HUES6 (cell line): Measurements from ENCODE around the gene MECR.
A peak's percentile ranks its signal among the peaks of the same experiment; 100 is the strongest.
"Not testable (repeated sequence)": the region's sequence is repeated elsewhere in the genome, so short reads cannot be mapped to it uniquely, and the experiment has no call there.

ENCODE experiments used
- H3K27ac ChIP-seq: 2 replicates; pipeline ENCODE4 v1.7.0; 2013; ENCODE audit warnings: low read depth, mild to moderate bottlenecking, low read length, inconsistent platforms
- H3K27me3 ChIP-seq: 2 replicates; pipeline ENCODE4 v1.6.1; 2013; ENCODE audit warnings: low read length; ENCODE audit not compliant: control insufficient read depth, insufficient read depth
- H3K36me3 ChIP-seq: 2 replicates; pipeline ENCODE4 v1.6.1; 2013; ENCODE audit warnings: low read length; ENCODE audit not compliant: control insufficient read depth, insufficient read depth
- H3K4me1 ChIP-seq: 2 replicates; pipeline ENCODE4 v1.6.1; 2013; ENCODE audit warnings: low read length; ENCODE audit not compliant: control insufficient read depth, insufficient read depth
- H3K4me3 ChIP-seq: 2 replicates; pipeline ENCODE4 v1.5.1; 2013; ENCODE audit warnings: low read depth, low read length
- H3K9ac ChIP-seq: one replicate; pipeline ENCODE4 v1.6.1; 2013; ENCODE audit warnings: mild to moderate bottlenecking, low read length
- H3K9me3 ChIP-seq: 2 replicates; pipeline ENCODE4 v1.6.1; 2013; ENCODE audit warnings: low read depth, low read length; ENCODE audit not compliant: control insufficient read depth, insufficient read depth

Gene MECR

DNA sequence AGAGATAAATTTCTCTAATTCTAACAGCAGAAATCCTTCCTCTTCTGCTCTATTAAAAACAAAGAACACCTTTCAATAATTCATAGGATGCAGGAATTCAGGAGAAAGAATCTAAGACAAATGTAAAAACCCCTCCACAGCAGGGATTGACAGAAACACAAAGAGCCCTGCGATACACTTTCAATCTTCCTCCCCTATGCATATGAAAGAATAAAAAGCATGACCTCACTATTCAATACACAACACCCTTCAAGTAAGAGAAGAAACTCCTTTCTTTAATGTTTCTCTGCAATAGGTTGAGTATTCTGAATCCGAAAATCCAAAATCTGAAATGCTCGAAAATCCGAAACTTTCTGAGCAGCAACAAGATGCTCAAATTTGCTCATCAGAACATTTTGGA, 66.1 kb downstream of the MECR start:
- Histone ChIP-seq H3K27ac (peak overlapping the region; percentile 90), H3K9me3 (no peaks in the 10 kb centered on the region)

GRCh38 chr1:29162476-29163138, 68.1 kb downstream of the MECR start:
- H3K4me3 ChIP-seq: no peak overlapping the region
- no peak overlapping the region for H3K9ac ChIP-seq
- peaks cover 69% of the 10 kb centered on the region for H3K36me3 ChIP-seq
- H3K27ac ChIP-seq: peak overlapping the region; percentile 90
- no peaks in the 10 kb centered on the region for H3K9me3 ChIP-seq
- peaks cover 54% of the 10 kb centered on the region for H3K4me1 ChIP-seq
- no peaks in the 10 kb centered on the region for H3K27me3 ChIP-seq

More for the DNA sequence above, 66.1 kb downstream of the MECR start:
- Histone ChIP-seq H3K4me1 (peaks cover 54% of the 10 kb centered on the region), H3K27me3 (no peaks in the 10 kb centered on the region), H3K36me3 (peaks cover 63% of the 10 kb centered on the region), H3K4me3 (peak overlapping the region; percentile 31; the same call in 1 of the 2 replicates), H3K9ac (peak overlapping the region; percentile 59)

DNA sequence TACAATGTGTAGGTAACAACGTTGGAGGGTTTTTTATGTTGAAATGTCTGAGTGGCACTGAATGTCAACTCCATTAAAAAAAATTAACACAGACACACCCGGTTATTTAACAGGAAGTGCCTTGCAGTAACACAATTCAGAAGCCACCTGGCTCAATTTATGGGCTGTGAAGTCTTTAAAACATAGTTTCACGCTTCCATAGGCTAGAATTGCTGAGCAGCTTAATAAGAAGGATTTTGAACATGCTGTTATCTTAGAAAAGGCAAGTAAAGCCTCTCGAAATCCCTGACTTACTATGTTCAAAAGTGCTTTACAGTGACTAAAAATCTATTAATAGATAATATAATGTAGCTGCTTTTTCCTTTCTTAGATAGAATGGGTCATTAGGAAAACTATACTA, 68.7 kb downstream of the MECR start:
- Histone ChIP-seq H3K36me3 (peaks cover 72% of the 10 kb centered on the region), H3K9me3 (no peaks in the 10 kb centered on the region), H3K27ac (peak overlapping the region; percentile 29; the same call in 1 of the 2 replicates), H3K4me1 (peaks cover 57% of the 10 kb centered on the region), H3K9ac (no peak overlapping the region), H3K27me3 (no peaks in the 10 kb centered on the region), H3K4me3 (no peak overlapping the region)

- Histone ChIP-seq H3K9ac (no peak overlapping the region), H3K27me3 (no peaks in the 10 kb centered on the region), H3K4me1 (peaks cover 40% of the 10 kb centered on the region), H3K36me3 (peaks cover 77% of the 10 kb centered on the region), H3K9me3 (no peaks in the 10 kb centered on the region), H3K27ac (no peak overlapping the region), H3K4me3 (no peak overlapping the region)
Observed at GRCh38 chr1:29159773-29160172, 71.0 kb downstream of the MECR start.

DNA sequence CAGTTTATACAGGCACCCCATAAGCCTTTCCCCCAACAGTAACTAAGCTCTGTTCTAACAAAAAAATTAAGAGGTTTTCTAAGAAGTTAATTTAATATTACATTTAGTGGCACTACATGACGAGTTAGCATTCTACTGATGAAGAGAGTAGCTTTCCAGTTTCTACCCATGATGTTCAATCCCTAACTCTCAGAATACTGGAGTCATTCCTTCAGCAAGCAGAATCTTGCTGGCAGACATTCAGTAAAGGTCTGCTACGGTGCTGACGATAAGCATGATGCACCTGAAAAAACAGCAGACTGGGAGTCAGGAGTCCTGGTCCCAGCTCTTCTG, 73.5 kb downstream of the MECR start:
- Histone ChIP-seq H3K27ac (peak overlapping the region; percentile 77; the same call in 1 of the 2 replicates), H3K36me3 (peaks cover 91% of the 10 kb centered on the region)

GRCh38 chr1:29156543-29157268, 74.0 kb downstream of the MECR start:
- H3K36me3 ChIP-seq: peaks cover 93% of the 10 kb centered on the region
- peaks cover 12% of the 10 kb centered on the region for H3K4me1 ChIP-seq
- H3K4me3 ChIP-seq: no peak overlapping the region
- H3K9me3 ChIP-seq: no peaks in the 10 kb centered on the region
- H3K27ac ChIP-seq: peak overlapping the region; percentile 77
- H3K27me3 ChIP-seq: no peaks in the 10 kb centered on the region
- H3K9ac ChIP-seq: peak overlapping the region; percentile 29

More for the DNA sequence above, 73.5 kb downstream of the MECR start:
- Histone ChIP-seq H3K9me3 (no peaks in the 10 kb centered on the region), H3K27me3 (no peaks in the 10 kb centered on the region), H3K9ac (no peak overlapping the region), H3K4me1 (peaks cover 17% of the 10 kb centered on the region), H3K4me3 (no peak overlapping the region)

- no peaks in the 10 kb centered on the region for H3K27me3 ChIP-seq
- H3K4me3 ChIP-seq: no peak overlapping the region
- peaks cover 99% of the 10 kb centered on the region for H3K36me3 ChIP-seq
- H3K9me3 ChIP-seq: no peaks in the 10 kb centered on the region
- peaks cover 7% of the 10 kb centered on the region for H3K4me1 ChIP-seq
- H3K27ac ChIP-seq: no peak overlapping the region
- H3K9ac ChIP-seq: no peak overlapping the region
Observed at GRCh38 chr1:29152046-29152805, 78.5 kb downstream of the MECR start.

DNA sequence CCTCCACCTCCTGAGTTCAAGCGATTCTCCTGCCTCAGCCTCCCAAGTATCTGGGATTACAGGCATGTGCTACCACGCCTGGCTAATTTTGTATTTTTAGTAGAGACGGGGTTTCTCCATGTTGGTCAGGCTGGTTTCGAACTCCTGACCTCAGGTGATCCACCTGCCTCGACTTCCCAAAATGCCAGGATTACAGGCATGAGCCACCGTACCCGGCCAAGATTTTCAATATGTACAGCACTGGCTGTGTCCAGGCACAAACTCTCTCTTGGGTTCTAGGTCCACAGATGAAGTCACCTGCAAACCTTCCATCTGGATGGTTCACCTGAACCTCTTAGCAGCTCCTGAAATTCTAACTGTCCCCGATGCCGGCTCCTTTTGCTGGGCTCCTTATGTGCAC, 80.4 kb downstream of the MECR start:
- H3K36me3 ChIP-seq: peaks cover 99% of the 10 kb centered on the region
- H3K27me3 ChIP-seq, H3K9me3 ChIP-seq, H3K27ac ChIP-seq, H3K4me3 ChIP-seq, H3K4me1 ChIP-seq, H3K9ac ChIP-seq: not testable (repeated sequence)

DNA sequence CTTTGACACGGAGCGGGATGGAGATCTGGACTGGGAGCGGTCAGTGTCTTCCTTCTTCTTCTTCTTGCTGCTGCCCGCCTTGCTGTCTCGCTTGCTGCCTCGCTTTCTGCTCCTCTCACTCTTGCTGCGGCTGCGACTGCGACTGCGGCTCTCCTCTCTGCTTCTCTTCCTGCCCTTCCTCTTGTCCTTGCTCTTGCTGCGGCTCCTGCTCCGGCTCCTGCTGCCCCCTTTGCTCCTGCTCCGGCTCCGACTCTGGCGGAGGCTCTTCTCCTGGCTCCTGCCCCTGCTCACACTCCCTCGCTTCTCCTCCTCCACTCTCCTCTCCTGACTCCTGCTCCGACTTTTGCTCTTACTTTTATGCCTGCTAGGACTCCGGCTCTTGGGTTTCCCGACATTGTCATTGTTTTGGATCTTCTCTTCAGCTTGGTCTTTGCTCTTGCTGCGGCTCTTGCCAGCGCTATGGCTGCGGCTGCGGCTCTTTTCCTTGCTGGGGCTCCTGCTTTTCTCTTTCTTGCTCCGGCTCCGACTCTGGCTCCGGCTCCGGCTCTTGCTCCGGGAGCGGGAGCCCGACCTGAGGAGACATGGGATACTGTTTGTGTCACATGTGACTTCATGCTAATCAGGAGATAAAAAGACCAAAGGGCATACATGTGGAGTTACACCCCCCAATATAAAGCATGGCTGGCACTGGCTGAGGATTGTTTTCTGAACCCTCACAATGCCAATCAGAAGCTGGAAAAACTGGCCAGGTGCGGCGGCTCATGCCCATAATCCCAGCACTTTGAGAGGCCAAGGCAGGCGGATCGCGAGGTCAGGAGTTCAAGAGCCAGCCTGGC, 81.9 kb downstream of the MECR start:
- H3K4me1 ChIP-seq: no peaks in the 10 kb centered on the region
- H3K9me3 ChIP-seq: no peaks in the 10 kb centered on the region

DNA sequence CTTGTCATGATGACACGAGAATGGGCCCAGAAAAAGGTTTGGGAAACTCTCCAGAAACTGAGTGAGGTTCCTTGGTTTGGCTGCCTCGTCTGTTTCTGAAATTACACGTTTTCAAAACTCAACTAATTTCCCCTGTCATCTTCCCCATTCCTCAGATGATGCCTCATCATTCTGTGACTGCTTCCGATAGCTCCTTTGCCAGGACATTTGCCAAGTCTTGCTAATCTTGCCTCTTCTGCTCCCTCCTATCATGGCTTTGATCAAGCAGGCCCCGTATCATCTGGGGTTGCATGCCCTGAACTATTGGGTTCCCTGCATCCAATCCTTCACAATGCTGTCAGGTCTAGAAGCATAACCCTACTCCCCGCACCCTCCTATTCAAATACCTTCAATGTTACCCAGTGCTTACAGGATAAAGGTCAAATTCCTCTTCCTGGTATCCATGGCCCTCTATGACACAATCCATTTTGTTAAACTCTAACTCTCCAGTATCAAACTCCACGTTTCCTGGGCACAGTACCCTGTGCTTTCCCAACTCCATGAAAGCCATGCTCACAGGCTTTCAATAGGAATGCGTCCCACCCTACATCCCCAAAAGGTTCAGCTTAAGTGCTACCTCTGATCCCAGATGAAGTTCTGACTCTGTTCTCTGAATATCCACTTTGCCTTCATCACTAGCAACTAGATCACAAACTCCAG, 84.8 kb downstream of the MECR start:
- no peaks in the 10 kb centered on the region for H3K9me3 ChIP-seq
- H3K4me3 ChIP-seq: no peak overlapping the region
- no peaks in the 10 kb centered on the region for H3K4me1 ChIP-seq
- no peak overlapping the region for H3K27ac ChIP-seq
- peaks cover 63% of the 10 kb centered on the region for H3K36me3 ChIP-seq
- H3K27me3 ChIP-seq: no peaks in the 10 kb centered on the region
- H3K9ac ChIP-seq: no peak overlapping the region

More for the DNA sequence above, 81.9 kb downstream of the MECR start:
- H3K27ac ChIP-seq: no peak overlapping the region
- no peak overlapping the region for H3K4me3 ChIP-seq
- H3K9ac ChIP-seq: no peak overlapping the region
- no peaks in the 10 kb centered on the region for H3K27me3 ChIP-seq
- H3K36me3 ChIP-seq: peaks cover 88% of the 10 kb centered on the region
